Measurements from ENCODE around the gene UGT8. TPM values are rescaled to one million over a fixed set of nuclear protein-coding genes. Genes with fewer than 3 reads are reported as not detected.
"Not testable (repeated sequence)": the region's sequence is repeated elsewhere in the genome, so short reads cannot be mapped to it uniquely, and the experiment has no call there.

The UGT8 gene
- total and polyA plus RNA-seq, 7 donors = under 0.01 to 13.6 (median 1.5) TPM; not detected in 1

DNA sequence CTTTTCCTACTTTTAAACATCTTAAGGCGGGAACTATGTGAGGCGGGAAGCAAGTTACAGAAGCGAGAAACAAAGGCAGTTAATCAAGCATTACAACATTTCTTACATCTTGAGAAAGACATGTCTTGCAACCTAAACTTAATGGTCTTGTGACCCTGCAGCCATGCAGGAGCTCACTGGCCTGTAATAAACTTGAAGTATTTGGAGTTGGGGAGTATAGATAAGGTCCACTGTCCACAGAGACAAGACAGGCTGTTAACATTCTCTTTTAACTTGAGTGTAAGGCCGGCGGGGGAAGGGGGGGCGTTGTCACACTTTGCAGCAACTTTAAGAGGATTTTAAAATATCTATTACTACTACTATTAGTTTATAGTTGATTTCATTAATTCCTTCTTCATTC lies 10.3 kb upstream of the UGT8 start:
- H3K4me3 ChIP-seq = no peak overlapping the region
- intact Hi-C loops (cut with DNase I) = no loop called here
- WGBS, 2 donors = 73 to 75% methylated on average over 6 of the region's 6 CpGs
- no peak for DNase-seq
- H3K4me1 ChIP-seq = no peaks in the 10 kb centered on the region
- no peaks in the 10 kb centered on the region for H3K9me3 ChIP-seq
- no peak overlapping the region for H3K27ac ChIP-seq
- TF ChIP-seq EP300 (IDR thresholded peaks at IDR 0.05) (no peak), POLR2AphosphoS5 (IDR thresholded peaks at IDR 0.05) (no peak), POLR2A (IDR thresholded peaks at IDR 0.05) (no peak)
- TF ChIP-seq, protein P1, sequence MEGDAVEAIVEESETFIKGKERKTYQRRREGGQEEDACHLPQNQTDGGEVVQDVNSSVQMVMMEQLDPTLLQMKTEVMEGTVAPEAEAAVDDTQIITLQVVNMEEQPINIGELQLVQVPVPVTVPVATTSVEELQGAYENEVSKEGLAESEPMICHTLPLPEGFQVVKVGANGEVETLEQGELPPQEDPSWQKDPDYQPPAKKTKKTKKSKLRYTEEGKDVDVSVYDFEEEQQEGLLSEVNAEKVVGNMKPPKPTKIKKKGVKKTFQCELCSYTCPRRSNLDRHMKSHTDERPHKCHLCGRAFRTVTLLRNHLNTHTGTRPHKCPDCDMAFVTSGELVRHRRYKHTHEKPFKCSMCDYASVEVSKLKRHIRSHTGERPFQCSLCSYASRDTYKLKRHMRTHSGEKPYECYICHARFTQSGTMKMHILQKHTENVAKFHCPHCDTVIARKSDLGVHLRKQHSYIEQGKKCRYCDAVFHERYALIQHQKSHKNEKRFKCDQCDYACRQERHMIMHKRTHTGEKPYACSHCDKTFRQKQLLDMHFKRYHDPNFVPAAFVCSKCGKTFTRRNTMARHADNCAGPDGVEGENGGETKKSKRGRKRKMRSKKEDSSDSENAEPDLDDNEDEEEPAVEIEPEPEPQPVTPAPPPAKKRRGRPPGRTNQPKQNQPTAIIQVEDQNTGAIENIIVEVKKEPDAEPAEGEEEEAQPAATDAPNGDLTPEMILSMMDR (IDR thresholded peaks at IDR 0.05) = no peak
- H3K27me3 ChIP-seq = no peaks in the 10 kb centered on the region
- no peaks in the 10 kb centered on the region for H3K36me3 ChIP-seq

DNA sequence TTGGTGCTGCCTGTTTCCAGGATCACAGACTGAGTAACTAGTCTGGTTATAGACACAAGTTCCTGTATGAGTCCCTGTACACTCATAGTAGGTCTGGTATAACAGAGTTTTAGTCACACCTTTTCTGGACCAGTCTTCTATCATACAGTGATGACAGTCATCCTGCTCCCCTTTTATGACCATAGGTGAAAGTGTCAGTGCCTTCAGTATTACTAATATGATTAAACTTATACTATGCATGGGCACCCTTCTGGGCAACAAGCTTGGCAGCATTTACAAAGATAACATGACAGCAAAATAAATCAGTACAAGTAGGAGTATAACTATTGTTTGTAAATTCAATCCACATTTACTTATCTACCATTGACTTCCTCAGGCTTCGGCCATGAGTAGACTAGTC lies 8.2 kb upstream of the UGT8 start:
- H3K27me3 ChIP-seq; H3K9me3 ChIP-seq; H3K4me3 ChIP-seq; H3K27ac ChIP-seq; H3K36me3 ChIP-seq; H3K4me1 ChIP-seq; DNase-seq; intact Hi-C loops (cut with DNase I): not testable (repeated sequence)
- 91 to 95% methylated on average over 1 of the region's 1 CpG for WGBS, 2 donors

DNA sequence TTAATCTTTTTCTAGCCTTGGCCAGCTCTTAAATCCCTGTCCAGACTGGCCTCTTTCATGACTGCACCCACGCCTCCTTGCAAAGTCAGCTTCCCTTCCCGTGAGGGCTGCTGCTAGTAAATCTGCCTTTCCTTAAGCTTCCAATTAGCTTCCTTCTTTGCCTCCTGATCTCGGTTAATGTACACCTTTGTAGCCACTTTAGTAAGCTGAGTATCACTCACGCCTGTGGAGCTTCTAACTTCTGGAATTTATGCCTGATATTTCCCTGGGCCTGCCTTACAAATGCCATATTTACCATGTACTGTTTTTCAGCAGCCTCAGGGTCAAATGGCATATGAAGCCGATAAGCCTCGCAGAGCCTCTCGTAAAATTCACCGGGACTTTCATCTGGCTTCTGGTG lies 5.1 kb upstream of the UGT8 start:
- 17 to 53% methylated on average over 8 of the region's 8 CpGs for WGBS, 2 donors
- no peak for DNase-seq
- intact Hi-C loops (cut with DNase I) = no loop called here
- Histone ChIP-seq H3K4me3 (no peak overlapping the region), H3K27me3 (peaks cover 0 to 8% (median 3%) of the 10 kb centered on the region in 3 donors), H3K4me1 (peaks cover 0 to 8% (median 3%) of the 10 kb centered on the region in 4 donors), H3K36me3 (no peaks in the 10 kb centered on the region), H3K27ac (no peak overlapping the region), H3K9me3 (no peaks in the 10 kb centered on the region)
- TF ChIP-seq EP300 (IDR thresholded peaks at IDR 0.05) = no peak

DNA sequence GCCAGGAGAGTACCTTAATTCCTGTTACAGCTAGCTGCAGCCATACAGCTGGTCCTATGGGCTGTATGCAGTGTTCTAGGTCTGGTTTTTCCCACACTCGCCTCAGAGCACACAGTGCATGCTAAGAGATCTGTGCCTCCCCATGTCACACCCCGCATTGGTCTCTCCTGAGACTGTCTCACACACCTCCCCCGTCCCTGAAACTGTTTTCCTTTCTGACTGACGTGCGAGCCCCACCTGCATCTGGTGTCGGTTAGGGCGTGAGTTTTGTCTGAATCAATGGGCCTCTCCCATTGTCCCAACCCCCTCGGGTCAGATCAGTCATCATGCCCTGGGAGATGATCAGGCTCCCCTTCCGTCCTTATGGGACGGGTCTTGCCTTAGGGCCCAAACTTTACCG lies 3.4 kb upstream of the UGT8 start:
- intact Hi-C loops (cut with DNase I) = no loop called here
- no peak overlapping the region for H3K4me3 ChIP-seq

DNA sequence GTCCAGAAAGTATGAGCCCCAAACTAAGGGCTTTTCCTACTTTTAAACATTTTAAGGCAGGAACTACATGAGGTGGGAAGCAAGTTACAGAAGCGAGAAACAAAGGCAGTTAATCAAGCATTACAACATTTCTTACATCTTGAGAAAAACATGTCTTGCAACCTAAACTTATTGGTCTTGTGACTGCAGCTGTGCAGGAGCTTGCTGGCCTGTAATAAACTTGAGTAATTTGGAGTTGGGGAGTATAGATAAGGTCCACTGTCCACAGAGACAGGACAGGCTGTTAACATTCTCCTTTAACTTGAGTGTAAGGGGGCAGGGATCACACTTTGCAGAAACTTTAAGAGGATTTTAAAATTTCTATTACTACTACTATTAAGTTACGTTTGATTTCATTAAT lies 2.7 kb upstream of the UGT8 start:
- intact Hi-C loops (cut with DNase I) = no loop called here
- peaks cover 0 to 24% (median 8%) of the 10 kb centered on the region in 3 donors for H3K27me3 ChIP-seq
- no peaks in the 10 kb centered on the region for H3K9me3 ChIP-seq
- H3K4me3 ChIP-seq = no peak overlapping the region
- TF ChIP-seq EP300 (IDR thresholded peaks at IDR 0.05) (no peak), POLR2AphosphoS5 (IDR thresholded peaks at IDR 0.05) (no peak), POLR2A (IDR thresholded peaks at IDR 0.05) (no peak)
- TF ChIP-seq, protein P1 (IDR thresholded peaks at IDR 0.05) = no peak
- 89 to 92% methylated on average over 2 of the region's 2 CpGs for WGBS, 2 donors
- no peak for DNase-seq
- peaks cover 0 to 22% (median 11%) of the 10 kb centered on the region in 4 donors for H3K4me1 ChIP-seq
- no peaks in the 10 kb centered on the region for H3K36me3 ChIP-seq
- no peak overlapping the region for H3K27ac ChIP-seq

More for the DNA sequence above, 3.4 kb upstream of the UGT8 start:
- H3K9me3 ChIP-seq = no peaks in the 10 kb centered on the region
- no peaks in the 10 kb centered on the region for H3K36me3 ChIP-seq
- peaks cover 0 to 22% (median 11%) of the 10 kb centered on the region in 4 donors for H3K4me1 ChIP-seq
- H3K27ac ChIP-seq = no peak overlapping the region
- peaks cover 0 to 24% (median 8%) of the 10 kb centered on the region in 3 donors for H3K27me3 ChIP-seq
- WGBS, 2 donors = 95 to 97% methylated on average over 11 of the region's 11 CpGs
- DNase-seq = no peak
- TF ChIP-seq, protein P1 (IDR thresholded peaks at IDR 0.05) = no peak
- TF ChIP-seq POLR2AphosphoS5 (IDR thresholded peaks at IDR 0.05) (no peak), POLR2A (IDR thresholded peaks at IDR 0.05) (no peak), EP300 (IDR thresholded peaks at IDR 0.05) (no peak)

DNA sequence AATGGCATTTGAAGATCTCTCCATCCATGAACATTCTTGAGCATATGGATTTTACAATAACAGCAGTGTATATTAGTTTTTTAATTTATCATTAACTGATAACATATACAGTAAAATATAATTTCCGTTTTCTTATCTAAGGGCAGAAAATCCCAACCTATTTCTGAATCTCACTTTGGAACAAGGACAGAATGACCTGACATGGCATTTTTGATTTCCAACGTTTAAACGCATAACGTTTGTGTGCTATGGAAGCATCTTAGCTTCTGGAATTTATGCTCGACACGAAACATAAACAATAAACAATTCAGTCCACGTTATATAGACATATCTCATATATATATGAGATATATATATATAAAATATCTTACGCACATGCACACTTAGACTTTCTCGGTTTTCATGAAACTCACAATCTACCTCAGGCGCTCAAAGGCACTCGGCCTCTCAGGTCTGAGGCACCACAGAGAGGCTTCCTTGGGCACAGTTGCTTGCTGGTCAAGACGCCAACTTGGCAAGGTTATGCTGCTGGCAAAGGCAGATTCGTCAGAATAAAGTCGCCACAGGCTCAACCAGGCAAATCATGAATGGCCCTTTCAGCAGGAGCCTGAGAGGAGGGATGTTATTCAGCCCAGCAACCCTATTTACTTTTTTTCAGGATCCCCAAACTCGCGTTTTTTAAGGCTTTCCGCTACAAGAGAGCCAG lies 1.0 kb upstream of the UGT8 start:
- H3K36me3 ChIP-seq = no peaks in the 10 kb centered on the region
- TF ChIP-seq POLR2A (IDR thresholded peaks at IDR 0.05) (no peak), EP300 (IDR thresholded peaks at IDR 0.05) (no peak), POLR2AphosphoS5 (IDR thresholded peaks at IDR 0.05) (no peak)
- TF ChIP-seq, protein P1 (IDR thresholded peaks at IDR 0.05) = no peak
- WGBS, 2 donors = 18 to 54% methylated on average over 17 of the region's 17 CpGs
- H3K4me3 ChIP-seq = peak overlapping the region in 2 of 4 donors; percentile 47 to 51
- peaks cover 0 to 22% (median 11%) of the 10 kb centered on the region in 4 donors for H3K4me1 ChIP-seq
- peaks cover 0 to 24% (median 8%) of the 10 kb centered on the region in 3 donors for H3K27me3 ChIP-seq
- H3K9me3 ChIP-seq = no peaks in the 10 kb centered on the region
- intact Hi-C loops (cut with DNase I) = no loop called here
- H3K27ac ChIP-seq = no peak overlapping the region
- DNase-seq = no peak
